ENCODE results near the gene WDFY4. TPM values are rescaled to one million over a fixed set of nuclear protein-coding genes. Genes with fewer than 3 reads are reported as not detected.

Gene WDFY4
- polyA plus RNA-seq, 4 donors: under 0.01 to 3.2 (median 0.88) TPM

GRCh38 chr10:48900371-48900801, 215.7 kb downstream of the WDFY4 start:
- 71 to 83% (median 81%) methylated on average over 2 of the region's 2 CpGs for WGBS, 3 donors
- Histone ChIP-seq H3K4me1 (ENCODE audit: control insufficient read depth in 3 of 3, insufficient read depth in 2 of 3, low read depth in 1 of 3, low read length in 2 of 3) (peaks cover 0 to 4% (median 0%) of the 10 kb centered on the region in 3 donors), H3K36me3 (ENCODE audit: control insufficient read depth in 3 of 3, insufficient read depth in 2 of 3, low read depth in 1 of 3, low read length in 3 of 3) (no peaks in the 10 kb centered on the region), H3K27ac (ENCODE audit: low read depth in 1 of 3, low read length in 2 of 3) (no peak overlapping the region), H3K9me3 (ENCODE audit: control insufficient read depth in 2 of 2, insufficient read depth in 1 of 2, low read depth in 1 of 2, low read length in 1 of 2) (peaks cover 0 to 7% of the 10 kb centered on the region in 2 donors), H3K27me3 (ENCODE audit: control insufficient read depth in 3 of 3, insufficient read depth in 3 of 3, low read length in 3 of 3) (no peaks in the 10 kb centered on the region), H3K4me3 (ENCODE audit: low read depth in 1 of 3, low read length in 3 of 3) (no peak overlapping the region)
- no peak for DNase-seq
- no peak for FAIRE-seq

GRCh38 chr10:48901319-48901718, 216.6 kb downstream of the WDFY4 start:
- Histone ChIP-seq H3K4me3 (ENCODE audit: low read depth in 1 of 3, low read length in 3 of 3) (no peak overlapping the region), H3K27me3 (ENCODE audit: control insufficient read depth in 3 of 3, insufficient read depth in 3 of 3, low read length in 3 of 3) (no peaks in the 10 kb centered on the region), H3K9me3 (ENCODE audit: control insufficient read depth in 2 of 2, insufficient read depth in 1 of 2, low read depth in 1 of 2, low read length in 1 of 2) (peaks cover 0 to 7% of the 10 kb centered on the region in 2 donors), H3K4me1 (ENCODE audit: control insufficient read depth in 3 of 3, insufficient read depth in 2 of 3, low read depth in 1 of 3, low read length in 2 of 3) (peaks cover 0 to under 1% (median 0%) of the 10 kb centered on the region in 3 donors), H3K27ac (ENCODE audit: low read depth in 1 of 3, low read length in 2 of 3) (no peak overlapping the region), H3K36me3 (ENCODE audit: control insufficient read depth in 3 of 3, insufficient read depth in 2 of 3, low read depth in 1 of 3, low read length in 3 of 3) (no peaks in the 10 kb centered on the region)
- DNase-seq (no peak), FAIRE-seq (no peak)
- 53 to 70% (median 54%) methylated on average over 5 of the region's 5 CpGs for WGBS, 3 donors

- Histone ChIP-seq H3K4me3 (ENCODE audit: low read depth in 1 of 3, low read length in 3 of 3) (no peak overlapping the region), H3K4me1 (ENCODE audit: control insufficient read depth in 3 of 3, insufficient read depth in 2 of 3, low read depth in 1 of 3, low read length in 2 of 3) (no peaks in the 10 kb centered on the region), H3K36me3 (ENCODE audit: control insufficient read depth in 3 of 3, insufficient read depth in 2 of 3, low read depth in 1 of 3, low read length in 3 of 3) (no peaks in the 10 kb centered on the region), H3K9me3 (ENCODE audit: control insufficient read depth in 2 of 2, insufficient read depth in 1 of 2, low read depth in 1 of 2, low read length in 1 of 2) (peaks cover 0 to 7% of the 10 kb centered on the region in 2 donors), H3K27ac (ENCODE audit: low read depth in 1 of 3, low read length in 2 of 3) (no peak overlapping the region), H3K27me3 (ENCODE audit: control insufficient read depth in 3 of 3, insufficient read depth in 3 of 3, low read length in 3 of 3) (no peaks in the 10 kb centered on the region)
- no peak for FAIRE-seq
- DNase-seq: no peak
- 87 to 92% (median 88%) methylated on average over 7 of the region's 7 CpGs for WGBS, 3 donors
Measured at GRCh38 chr10:48902096-48902495, 217.4 kb downstream of the WDFY4 start.

- H3K4me3 ChIP-seq (ENCODE audit: low read depth in 1 of 3, low read length in 3 of 3): no peak overlapping the region
- FAIRE-seq (no peak), DNase-seq (no peak)
- no peaks in the 10 kb centered on the region for H3K27me3 ChIP-seq (ENCODE audit: control insufficient read depth in 3 of 3, insufficient read depth in 3 of 3, low read length in 3 of 3)
- no peaks in the 10 kb centered on the region for H3K4me1 ChIP-seq (ENCODE audit: control insufficient read depth in 3 of 3, insufficient read depth in 2 of 3, low read depth in 1 of 3, low read length in 2 of 3)
- H3K9me3 ChIP-seq (ENCODE audit: control insufficient read depth in 2 of 2, insufficient read depth in 1 of 2, low read depth in 1 of 2, low read length in 1 of 2): peaks cover 0 to 7% of the 10 kb centered on the region in 2 donors
- no peak overlapping the region for H3K27ac ChIP-seq (ENCODE audit: low read depth in 1 of 3, low read length in 2 of 3)
- 75 to 81% (median 80%) methylated on average over 2 of the region's 2 CpGs for WGBS, 3 donors
- no peaks in the 10 kb centered on the region for H3K36me3 ChIP-seq (ENCODE audit: control insufficient read depth in 3 of 3, insufficient read depth in 2 of 3, low read depth in 1 of 3, low read length in 3 of 3)
Measured at GRCh38 chr10:48903151-48903550, 218.5 kb downstream of the WDFY4 start.

- 70 to 90% (median 76%) methylated on average over 2 of the region's 2 CpGs for WGBS, 3 donors
- Histone ChIP-seq H3K4me3 (ENCODE audit: low read depth in 1 of 3, low read length in 3 of 3) (no peak overlapping the region), H3K27ac (ENCODE audit: low read depth in 1 of 3, low read length in 2 of 3) (no peak overlapping the region), H3K36me3 (ENCODE audit: control insufficient read depth in 3 of 3, insufficient read depth in 2 of 3, low read depth in 1 of 3, low read length in 3 of 3) (no peaks in the 10 kb centered on the region), H3K9me3 (ENCODE audit: control insufficient read depth in 2 of 2, insufficient read depth in 1 of 2, low read depth in 1 of 2, low read length in 1 of 2) (peaks cover 0 to 7% of the 10 kb centered on the region in 2 donors), H3K4me1 (ENCODE audit: control insufficient read depth in 3 of 3, insufficient read depth in 2 of 3, low read depth in 1 of 3, low read length in 2 of 3) (no peaks in the 10 kb centered on the region), H3K27me3 (ENCODE audit: control insufficient read depth in 3 of 3, insufficient read depth in 3 of 3, low read length in 3 of 3) (no peaks in the 10 kb centered on the region)
- DNase-seq (no peak), FAIRE-seq (no peak)
Measured at GRCh38 chr10:48904861-48905260, 220.2 kb downstream of the WDFY4 start.

- DNase-seq: no peak
- 88 to 97% (median 95%) methylated on average over 2 of the region's 2 CpGs for WGBS, 3 donors
- H3K36me3 ChIP-seq (ENCODE audit: control insufficient read depth in 3 of 3, insufficient read depth in 2 of 3, low read depth in 1 of 3, low read length in 3 of 3): peaks cover 0 to 2% (median 0%) of the 10 kb centered on the region in 3 donors
- H3K9me3 ChIP-seq (ENCODE audit: control insufficient read depth in 2 of 2, insufficient read depth in 1 of 2, low read depth in 1 of 2, low read length in 1 of 2): peaks cover 0 to 7% of the 10 kb centered on the region in 2 donors
- H3K27ac ChIP-seq (ENCODE audit: low read depth in 1 of 3, low read length in 2 of 3): no peak overlapping the region
- no peaks in the 10 kb centered on the region for H3K27me3 ChIP-seq (ENCODE audit: control insufficient read depth in 3 of 3, insufficient read depth in 3 of 3, low read length in 3 of 3)
- FAIRE-seq: no peak
- H3K4me1 ChIP-seq (ENCODE audit: control insufficient read depth in 3 of 3, insufficient read depth in 2 of 3, low read depth in 1 of 3, low read length in 2 of 3): no peaks in the 10 kb centered on the region
- no peak overlapping the region for H3K4me3 ChIP-seq (ENCODE audit: low read depth in 1 of 3, low read length in 3 of 3)
Measured at GRCh38 chr10:48905311-48905710, 220.6 kb downstream of the WDFY4 start.

GRCh38 chr10:48906841-48907240, 222.2 kb downstream of the WDFY4 start:
- no peaks in the 10 kb centered on the region for H3K4me1 ChIP-seq (ENCODE audit: control insufficient read depth in 3 of 3, insufficient read depth in 2 of 3, low read depth in 1 of 3, low read length in 2 of 3)
- H3K9me3 ChIP-seq (ENCODE audit: control insufficient read depth in 2 of 2, insufficient read depth in 1 of 2, low read depth in 1 of 2, low read length in 1 of 2): peaks cover 0 to 2% of the 10 kb centered on the region in 2 donors
- no peak overlapping the region for H3K4me3 ChIP-seq (ENCODE audit: low read depth in 1 of 3, low read length in 3 of 3)
- DNase-seq (no peak), FAIRE-seq (no peak)
- no peaks in the 10 kb centered on the region for H3K27me3 ChIP-seq (ENCODE audit: control insufficient read depth in 3 of 3, insufficient read depth in 3 of 3, low read length in 3 of 3)
- peaks cover 0 to 2% (median 0%) of the 10 kb centered on the region in 3 donors for H3K36me3 ChIP-seq (ENCODE audit: control insufficient read depth in 3 of 3, insufficient read depth in 2 of 3, low read depth in 1 of 3, low read length in 3 of 3)
- 84 to 89% (median 84%) methylated on average over 2 of the region's 2 CpGs for WGBS, 3 donors
- no peak overlapping the region for H3K27ac ChIP-seq (ENCODE audit: low read depth in 1 of 3, low read length in 2 of 3)

- 66 to 78% (median 74%) methylated on average over 4 of the region's 4 CpGs for WGBS, 3 donors
- no peaks in the 10 kb centered on the region for H3K4me1 ChIP-seq (ENCODE audit: control insufficient read depth in 3 of 3, insufficient read depth in 2 of 3, low read depth in 1 of 3, low read length in 2 of 3)
Measured at GRCh38 chr10:48907730-48908129, 223.1 kb downstream of the WDFY4 start.

GRCh38 chr10:48910548-48910947, 225.9 kb downstream of the WDFY4 start:
- FAIRE-seq (no peak), DNase-seq (no peak)
- Histone ChIP-seq H3K36me3 (ENCODE audit: control insufficient read depth in 3 of 3, insufficient read depth in 2 of 3, low read depth in 1 of 3, low read length in 3 of 3) (peaks cover 0 to 2% (median 0%) of the 10 kb centered on the region in 3 donors), H3K9me3 (ENCODE audit: control insufficient read depth in 2 of 2, insufficient read depth in 1 of 2, low read depth in 1 of 2, low read length in 1 of 2) (no peaks in the 10 kb centered on the region), H3K27ac (ENCODE audit: low read depth in 1 of 3, low read length in 2 of 3) (no peak overlapping the region), H3K4me3 (ENCODE audit: low read depth in 1 of 3, low read length in 3 of 3) (no peak overlapping the region), H3K27me3 (ENCODE audit: control insufficient read depth in 3 of 3, insufficient read depth in 3 of 3, low read length in 3 of 3) (no peaks in the 10 kb centered on the region), H3K4me1 (ENCODE audit: control insufficient read depth in 3 of 3, insufficient read depth in 2 of 3, low read depth in 1 of 3, low read length in 2 of 3) (no peaks in the 10 kb centered on the region)
- WGBS, 3 donors: 67 to 82% (median 81%) methylated on average over 5 of the region's 5 CpGs

More at GRCh38 chr10:48907730-48908129, 223.1 kb downstream of the WDFY4 start:
- FAIRE-seq: no peak
- no peak for DNase-seq
- Histone ChIP-seq H3K27ac (ENCODE audit: low read depth in 1 of 3, low read length in 2 of 3) (no peak overlapping the region), H3K36me3 (ENCODE audit: control insufficient read depth in 3 of 3, insufficient read depth in 2 of 3, low read depth in 1 of 3, low read length in 3 of 3) (peaks cover 0 to 2% (median 0%) of the 10 kb centered on the region in 3 donors), H3K9me3 (ENCODE audit: control insufficient read depth in 2 of 2, insufficient read depth in 1 of 2, low read depth in 1 of 2, low read length in 1 of 2) (no peaks in the 10 kb centered on the region), H3K27me3 (ENCODE audit: control insufficient read depth in 3 of 3, insufficient read depth in 3 of 3, low read length in 3 of 3) (no peaks in the 10 kb centered on the region), H3K4me3 (ENCODE audit: low read depth in 1 of 3, low read length in 3 of 3) (no peak overlapping the region)
